BLaER1 (cell line): Measurements from ENCODE around the gene HSPB8.

Source experiments
- H3K27ac ChIP-seq: shearing (Covaris generic); formaldehyde crosslinking; 2 replicates; pipeline ENCODE4 v1.8.1; 2022
- H3K27me3 ChIP-seq: shearing (Covaris generic); formaldehyde crosslinking; 2 replicates; pipeline ENCODE4 v1.8.1; 2022
- H3K36me3 ChIP-seq: shearing (Covaris generic); formaldehyde crosslinking; 2 replicates; pipeline ENCODE4 v1.8.1; 2022
- H3K4me1 ChIP-seq: shearing (Covaris generic); formaldehyde crosslinking; 2 replicates; pipeline ENCODE4 v1.8.1; 2022
- H3K4me2 ChIP-seq: shearing (Covaris generic); formaldehyde crosslinking; 2 replicates; pipeline ENCODE4 v1.8.1; 2022
- H3K4me3 ChIP-seq: shearing (Covaris generic); formaldehyde crosslinking; 2 replicates; pipeline ENCODE4 v1.8.1; 2022
- H3K9ac ChIP-seq: shearing (Covaris generic); formaldehyde crosslinking; 2 replicates; pipeline ENCODE4 v1.8.1; 2022
- H3K9me3 ChIP-seq: shearing (Covaris generic); formaldehyde crosslinking; 2 replicates; pipeline ENCODE4 v1.8.1; 2022
- H4K20me1 ChIP-seq: shearing (Covaris generic); formaldehyde crosslinking; 2 replicates; pipeline ENCODE4 v1.8.1; 2022
- Cebpa-rat ChIP-seq: shearing (Covaris generic); IDR thresholded peaks from 2 replicates; pipeline ENCODE4 v1.8.1; 2022

The HSPB8 gene

DNA sequence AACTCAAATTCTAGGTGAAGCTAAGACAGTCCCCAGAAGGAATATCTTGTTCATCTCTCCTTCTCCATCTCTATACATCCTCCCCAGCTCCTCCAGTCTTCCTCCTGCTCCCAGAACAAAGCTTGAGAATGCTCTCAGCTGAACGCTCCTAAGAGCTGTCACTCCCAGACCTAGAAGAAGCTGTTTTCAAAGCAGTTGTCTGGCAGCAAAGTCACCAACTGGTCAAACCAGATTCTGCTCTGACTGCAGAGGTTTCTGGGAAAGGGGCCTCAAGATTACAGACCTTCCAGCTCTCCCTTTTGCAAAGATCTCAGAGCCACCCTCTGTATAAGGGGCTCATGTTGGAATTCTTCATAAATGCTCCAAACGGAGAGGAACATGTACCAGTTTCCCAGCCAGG lies 9.6 kb upstream of the HSPB8 start:
- no peak for TF ChIP-seq Cebpa-rat
- Histone ChIP-seq H3K4me2 (no peak overlapping the region), H3K27me3 (no peaks in the 10 kb centered on the region), H3K27ac (no peak overlapping the region), H3K4me1 (no peaks in the 10 kb centered on the region), H3K4me3 (no peak overlapping the region), H3K9ac (no peak overlapping the region), H4K20me1 (no peaks in the 10 kb centered on the region), H3K36me3 (no peaks in the 10 kb centered on the region), H3K9me3 (no peaks in the 10 kb centered on the region)

DNA sequence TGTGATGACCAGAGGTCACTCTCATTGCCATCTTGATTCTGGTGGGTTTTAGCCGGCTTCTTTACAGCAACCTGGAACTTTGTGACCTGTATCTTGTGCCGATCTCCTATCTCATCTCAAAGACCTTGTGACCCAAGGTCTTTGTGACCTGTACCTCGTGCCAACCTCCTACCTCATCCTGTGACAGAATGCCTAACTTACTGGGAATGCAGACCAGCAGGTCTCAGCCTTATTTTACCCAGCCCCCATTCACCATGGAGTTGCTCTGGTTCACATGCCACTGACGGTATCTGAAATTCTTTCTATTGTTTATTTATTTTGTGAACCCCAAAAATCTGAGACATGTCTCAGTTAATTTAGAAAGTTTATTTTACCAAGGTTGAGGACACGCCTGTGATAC lies 7.4 kb upstream of the HSPB8 start:
- Histone ChIP-seq H4K20me1 (no peaks in the 10 kb centered on the region), H3K36me3 (no peaks in the 10 kb centered on the region), H3K4me1 (no peaks in the 10 kb centered on the region), H3K4me3 (no peak overlapping the region), H3K9ac (no peak overlapping the region), H3K27me3 (no peaks in the 10 kb centered on the region), H3K4me2 (no peak overlapping the region), H3K27ac (no peak overlapping the region), H3K9me3 (no peaks in the 10 kb centered on the region)
- no peak for TF ChIP-seq Cebpa-rat

DNA sequence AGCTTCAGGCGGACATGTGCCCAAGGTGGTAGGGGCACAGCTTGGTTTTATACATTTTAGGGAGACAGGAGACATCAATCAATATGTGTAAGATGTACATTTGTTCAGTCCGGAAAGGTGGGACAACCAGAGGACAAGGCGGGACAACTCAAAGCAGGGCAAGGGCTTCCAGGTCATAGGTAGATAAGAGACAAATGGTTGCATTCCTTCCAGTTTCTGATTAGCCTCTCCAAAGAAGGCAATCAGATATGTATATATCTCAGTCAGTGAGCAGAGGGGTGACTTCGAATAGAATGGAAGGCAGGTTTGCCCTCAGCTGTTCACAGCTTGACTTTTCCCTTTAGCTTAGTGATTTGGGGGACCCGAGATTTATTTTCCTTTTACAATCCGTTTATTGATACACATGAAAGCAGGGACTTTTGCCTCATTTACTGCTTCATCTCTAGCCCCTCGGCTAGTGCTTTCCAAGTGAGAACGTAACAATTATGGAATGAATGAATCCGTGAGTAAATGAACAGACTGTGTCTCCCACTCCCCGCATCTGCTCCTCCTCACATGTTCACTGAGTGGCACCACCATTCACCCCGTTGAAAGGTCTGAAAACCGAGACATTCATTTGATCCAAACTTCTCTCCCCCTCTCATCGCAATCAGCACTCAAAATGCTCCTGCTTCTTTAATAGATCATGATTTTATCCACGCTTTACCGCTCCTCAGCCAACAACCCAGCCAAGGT lies 6.9 kb upstream of the HSPB8 start:
- no peak for TF ChIP-seq Cebpa-rat
- Histone ChIP-seq H3K27ac (no peak overlapping the region), H3K4me1 (no peaks in the 10 kb centered on the region), H3K4me3 (no peak overlapping the region), H3K36me3 (no peaks in the 10 kb centered on the region), H3K9ac (no peak overlapping the region), H3K9me3 (no peaks in the 10 kb centered on the region), H4K20me1 (no peaks in the 10 kb centered on the region), H3K4me2 (no peak overlapping the region), H3K27me3 (no peaks in the 10 kb centered on the region)

DNA sequence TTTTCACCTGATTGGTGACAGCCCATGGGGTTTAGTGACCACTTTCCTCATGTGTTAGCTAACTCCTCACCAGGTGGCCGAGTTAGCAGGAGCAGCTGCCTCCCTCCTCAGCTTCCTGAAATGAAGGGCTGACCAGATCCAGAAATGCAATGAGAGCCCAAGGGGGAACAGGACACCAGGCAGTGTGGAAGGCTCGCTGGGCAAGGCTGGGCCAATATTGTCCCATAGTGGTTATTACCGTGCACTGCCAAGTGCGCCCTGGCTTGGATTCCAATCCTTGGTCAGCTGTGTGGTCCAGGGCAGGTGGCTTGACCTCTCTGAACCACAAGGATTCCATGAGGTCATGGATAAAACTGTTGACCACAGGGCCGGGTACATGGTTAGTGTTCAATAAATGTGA lies 3.6 kb upstream of the HSPB8 start:
- H3K4me3 ChIP-seq, result no peak overlapping the region
- peaks cover 12% of the 10 kb centered on the region for H3K4me1 ChIP-seq
- H3K27ac ChIP-seq, result no peak overlapping the region
- no peak for TF ChIP-seq Cebpa-rat
- no peaks in the 10 kb centered on the region for H3K9me3 ChIP-seq
- no peaks in the 10 kb centered on the region for H4K20me1 ChIP-seq
- no peak overlapping the region for H3K9ac ChIP-seq
- H3K36me3 ChIP-seq, result no peaks in the 10 kb centered on the region
- no peak overlapping the region for H3K4me2 ChIP-seq
- 0 out of 2 replicates have a peak, but pooled peaks cover 3% of the 10 kb centered on the region for H3K27me3 ChIP-seq

DNA sequence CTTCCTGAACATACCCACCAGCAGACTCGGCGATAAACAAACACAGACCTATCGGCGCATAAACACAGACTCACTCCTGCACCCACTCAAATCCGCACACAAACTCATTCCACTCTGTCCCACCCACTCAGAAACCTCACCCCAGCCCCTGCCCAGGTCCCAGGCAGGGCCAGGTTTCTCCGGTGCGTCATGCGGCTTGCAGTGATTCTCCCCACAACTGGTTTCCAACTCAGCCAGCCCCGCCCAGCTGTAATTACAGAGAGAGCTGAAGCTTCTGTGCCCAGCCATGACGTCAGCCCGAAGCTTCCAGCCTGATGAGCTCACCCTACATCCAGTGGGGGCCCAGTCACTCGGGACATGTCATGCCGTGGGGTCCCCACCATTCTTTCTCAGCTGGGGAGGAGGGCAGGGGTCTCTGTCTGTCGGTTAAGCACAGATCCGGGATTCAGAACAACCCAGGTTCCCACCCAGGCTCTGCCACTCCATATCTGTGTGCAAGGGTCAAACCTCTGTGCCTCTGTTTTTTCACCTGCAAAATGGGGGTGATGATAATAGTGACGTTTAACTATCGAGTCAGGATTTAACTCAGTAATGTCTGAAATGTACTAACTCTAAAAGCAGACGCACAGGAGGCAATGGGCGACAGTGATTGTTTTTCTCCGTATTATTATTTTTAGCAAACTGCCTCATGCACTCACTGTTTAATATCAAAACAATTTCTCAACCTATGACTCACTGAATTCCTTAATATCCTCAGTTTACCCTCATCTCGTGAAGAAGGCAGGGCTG lies 2.3 kb upstream of the HSPB8 start:
- H3K36me3 ChIP-seq, result no peaks in the 10 kb centered on the region
- TF ChIP-seq Cebpa-rat, result no peak
- H4K20me1 ChIP-seq, result no peaks in the 10 kb centered on the region
- H3K27ac ChIP-seq, result no peak overlapping the region
- H3K4me2 ChIP-seq, result no peak overlapping the region
- H3K4me3 ChIP-seq, result no peak overlapping the region
- H3K9me3 ChIP-seq, result no peaks in the 10 kb centered on the region
- no peak overlapping the region for H3K9ac ChIP-seq
- H3K4me1 ChIP-seq, result peaks cover 12% of the 10 kb centered on the region
- H3K27me3 ChIP-seq, result 0 out of 2 replicates have a peak, but pooled peaks cover 3% of the 10 kb centered on the region

DNA sequence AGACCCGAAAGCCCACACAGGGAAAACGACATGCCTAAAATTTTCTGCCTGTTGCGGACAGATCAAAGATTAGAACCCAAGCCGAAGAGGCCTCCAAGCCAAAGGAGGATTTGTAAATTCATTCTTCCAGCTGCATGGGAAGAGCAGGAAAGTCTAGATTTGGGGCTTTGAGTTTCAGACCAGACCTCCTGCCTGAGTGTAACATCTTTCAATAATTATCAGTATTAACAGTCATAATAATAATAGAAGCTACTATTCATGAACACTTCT lies 1.7 kb upstream of the HSPB8 start:
- Histone ChIP-seq H3K9ac (no peak overlapping the region), H4K20me1 (no peaks in the 10 kb centered on the region), H3K36me3 (no peaks in the 10 kb centered on the region), H3K4me3 (no peak overlapping the region), H3K27ac (no peak overlapping the region), H3K4me1 (peaks cover 12% of the 10 kb centered on the region), H3K9me3 (no peaks in the 10 kb centered on the region), H3K27me3 (0 out of 2 replicates have a peak, but pooled peaks cover 3% of the 10 kb centered on the region), H3K4me2 (no peak overlapping the region)
- no peak for TF ChIP-seq Cebpa-rat

DNA sequence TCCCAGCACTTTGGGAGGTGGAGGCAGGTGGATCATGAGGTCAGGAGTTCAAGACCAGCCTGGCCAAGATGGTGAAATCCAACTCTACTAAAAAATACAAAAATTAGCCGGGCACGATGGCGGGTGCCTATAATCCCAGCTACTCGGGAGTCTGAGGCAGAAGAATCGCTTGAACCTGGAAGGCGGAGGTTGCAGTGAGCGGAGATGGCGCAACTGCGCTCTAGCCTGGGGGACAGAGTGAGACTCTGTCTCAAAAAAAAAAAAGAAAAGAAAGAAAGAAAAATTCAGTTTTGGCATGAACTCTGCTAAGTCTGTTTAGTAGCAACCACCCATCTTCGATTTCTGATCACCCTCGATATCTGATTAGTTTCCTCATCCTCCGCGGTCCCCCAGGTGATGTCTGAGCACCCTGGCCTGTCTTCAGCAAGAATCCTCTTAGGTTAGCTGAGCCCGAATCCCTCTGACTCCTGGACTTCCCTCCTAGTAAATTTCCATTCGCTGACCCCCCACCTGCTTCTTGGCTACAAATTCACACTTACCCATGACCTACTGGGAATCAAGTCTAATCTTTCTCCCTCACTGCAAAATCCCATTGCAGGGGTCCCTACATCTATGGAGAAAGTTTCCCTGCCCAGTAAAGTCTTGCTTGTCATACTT lies 879 bp upstream of the HSPB8 start:
- no peaks in the 10 kb centered on the region for H3K9me3 ChIP-seq
- no peak for TF ChIP-seq Cebpa-rat
- no peak overlapping the region for H3K27ac ChIP-seq
- H3K4me2 ChIP-seq, result peak overlapping the region; percentile 64
- H3K4me1 ChIP-seq, result peaks cover 12% of the 10 kb centered on the region
- no peaks in the 10 kb centered on the region for H3K36me3 ChIP-seq
- no peak overlapping the region for H3K9ac ChIP-seq
- no peak overlapping the region for H3K4me3 ChIP-seq
- H3K27me3 ChIP-seq, result 0 out of 2 replicates have a peak, but pooled peaks cover 3% of the 10 kb centered on the region
- H4K20me1 ChIP-seq, result no peaks in the 10 kb centered on the region

DNA sequence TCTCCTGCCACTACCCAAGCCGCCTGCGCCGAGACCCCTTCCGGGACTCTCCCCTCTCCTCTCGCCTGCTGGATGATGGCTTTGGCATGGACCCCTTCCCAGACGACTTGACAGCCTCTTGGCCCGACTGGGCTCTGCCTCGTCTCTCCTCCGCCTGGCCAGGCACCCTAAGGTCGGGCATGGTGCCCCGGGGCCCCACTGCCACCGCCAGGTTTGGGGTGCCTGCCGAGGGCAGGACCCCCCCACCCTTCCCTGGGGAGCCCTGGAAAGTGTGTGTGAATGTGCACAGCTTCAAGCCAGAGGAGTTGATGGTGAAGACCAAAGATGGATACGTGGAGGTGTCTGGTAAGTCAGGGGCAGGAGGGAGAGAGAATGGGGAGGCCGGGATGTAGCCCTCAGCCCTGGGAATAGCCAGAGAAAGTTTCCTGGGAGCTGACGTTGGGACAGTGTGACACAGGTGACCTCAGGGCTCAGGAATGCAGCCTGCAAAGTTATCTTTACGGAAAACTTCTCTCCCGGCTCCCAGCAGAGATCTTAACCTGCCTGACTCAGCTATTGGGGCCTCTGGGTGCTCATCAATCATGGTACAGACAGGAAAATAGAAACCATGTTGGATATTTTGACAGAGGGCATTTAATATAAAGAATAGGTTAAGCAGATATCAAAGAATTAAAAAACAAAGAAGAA lies 747 bp downstream of the HSPB8 start:
- Histone ChIP-seq H3K9me3 (no peaks in the 10 kb centered on the region), H3K27ac (no peak overlapping the region), H3K4me1 (peaks cover 12% of the 10 kb centered on the region), H3K4me2 (no peak overlapping the region), H3K36me3 (no peaks in the 10 kb centered on the region), H3K9ac (no peak overlapping the region), H3K27me3 (0 out of 2 replicates have a peak, but pooled peaks cover 3% of the 10 kb centered on the region), H4K20me1 (no peaks in the 10 kb centered on the region), H3K4me3 (no peak overlapping the region)
- TF ChIP-seq Cebpa-rat, result no peak

DNA sequence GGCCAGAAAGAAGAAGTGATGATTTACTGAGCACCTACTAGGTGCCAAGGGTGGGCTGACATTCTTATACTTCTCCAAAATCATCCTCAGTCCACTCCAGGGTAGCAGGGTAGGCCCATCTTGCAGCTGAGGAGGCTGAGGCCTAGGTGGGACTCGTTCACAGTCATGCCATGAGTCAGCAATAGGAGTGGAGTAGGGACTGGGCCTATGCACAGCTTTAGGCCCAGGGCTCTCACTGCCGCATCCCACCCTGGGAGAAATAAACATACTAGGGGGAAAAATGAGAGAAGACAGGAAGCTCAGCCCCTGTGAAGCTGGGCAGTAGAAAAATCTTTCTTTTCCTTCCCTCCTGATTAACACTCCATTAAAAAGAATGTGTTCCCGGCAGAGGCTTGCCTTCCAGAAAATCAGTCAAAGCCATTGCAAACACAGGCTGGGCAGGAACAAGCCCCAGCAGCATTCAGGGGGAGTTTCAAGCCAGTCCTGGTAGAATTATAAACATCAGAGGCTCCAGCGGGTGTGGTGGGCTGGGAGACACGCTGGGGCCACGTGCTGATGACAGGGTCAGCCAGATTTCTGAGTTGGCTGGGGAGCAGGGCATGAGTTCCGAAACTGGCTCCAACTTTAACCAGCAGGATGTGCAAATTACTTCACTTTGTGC lies 1.8 kb downstream of the HSPB8 start:
- Histone ChIP-seq H3K27ac (no peak overlapping the region), H3K4me2 (no peak overlapping the region), H3K36me3 (no peaks in the 10 kb centered on the region), H3K4me1 (peaks cover 12% of the 10 kb centered on the region), H3K9ac (no peak overlapping the region), H4K20me1 (no peaks in the 10 kb centered on the region), H3K9me3 (no peaks in the 10 kb centered on the region), H3K27me3 (0 out of 2 replicates have a peak, but pooled peaks cover 3% of the 10 kb centered on the region), H3K4me3 (no peak overlapping the region)
- TF ChIP-seq Cebpa-rat, result no peak
